Measurements from ENCODE around the gene SUMF2. TPM values are rescaled to one million over a fixed set of nuclear protein-coding genes. Genes with fewer than 3 reads are reported as not detected.
A peak's percentile ranks its signal among the peaks of the same experiment; 100 is the strongest.
"Not testable (repeated sequence)": the region's sequence is repeated elsewhere in the genome, so short reads cannot be mapped to it uniquely, and the experiment has no call there.

Gene SUMF2
- total and polyA plus RNA-seq, 4 donors: 92.1 to 147 (median 128) TPM

- no peak overlapping the region for H3K9ac ChIP-seq (ENCODE audit: insufficient read depth in 1 of 2, low read length in 2 of 2)
- H3K36me3 ChIP-seq (ENCODE audit: control insufficient read depth in 4 of 4, insufficient read depth in 4 of 4, low read length in 4 of 4): peaks cover 19 to 35% (median 22%) of the 10 kb centered on the region in 4 donors
Observed at GRCh38 chr7:56053379-56053778, 10.7 kb upstream of the SUMF2 start.

GRCh38 chr7:56053993-56054392 lies 10.1 kb upstream of the SUMF2 start:
- Histone ChIP-seq H3K36me3 (ENCODE audit: control insufficient read depth in 4 of 4, insufficient read depth in 4 of 4, low read length in 4 of 4) (peaks cover 19 to 37% (median 26%) of the 10 kb centered on the region in 4 donors), H3K27me3 (ENCODE audit: control insufficient read depth in 3 of 3, insufficient read depth in 3 of 3, low read length in 2 of 3) (no peaks in the 10 kb centered on the region), H3K9ac (ENCODE audit: insufficient read depth in 1 of 2, low read length in 2 of 2) (no peak overlapping the region), H3K4me1 (ENCODE audit: control insufficient read depth in 5 of 5, insufficient read depth in 5 of 5, low read length in 5 of 5) (peaks cover 4 to 16% (median 7%) of the 10 kb centered on the region in 5 donors), H3K9me3 (ENCODE audit: control insufficient read depth in 4 of 4, insufficient read depth in 3 of 4, low read length in 3 of 4) (no peaks in the 10 kb centered on the region), H3K4me3 (no peak overlapping the region), H3K27ac (ENCODE audit: low read depth in 1 of 2, low read length in 1 of 2) (no peak overlapping the region)
- no peak for DNase-seq
- ATAC-seq (ENCODE audit: insufficient read depth, low FRiP score): no peak
- WGBS, 2 donors: 81 to 86% methylated on average over 2 of the region's 2 CpGs
- TF ChIP-seq CTCF (IDR thresholded peaks at IDR 0.05; ENCODE audit: control extremely low read depth, extremely low read depth): no peak

More at GRCh38 chr7:56053379-56053778, 10.7 kb upstream of the SUMF2 start:
- WGBS, 2 donors: 87% methylated on average over 9 of the region's 9 CpGs
- Histone ChIP-seq H3K27ac (ENCODE audit: low read depth in 1 of 2, low read length in 1 of 2) (no peak overlapping the region), H3K9me3 (ENCODE audit: control insufficient read depth in 4 of 4, insufficient read depth in 3 of 4, low read length in 3 of 4) (no peaks in the 10 kb centered on the region), H3K4me3 (no peak overlapping the region), H3K27me3 (ENCODE audit: control insufficient read depth in 3 of 3, insufficient read depth in 3 of 3, low read length in 2 of 3) (no peaks in the 10 kb centered on the region), H3K4me1 (ENCODE audit: control insufficient read depth in 5 of 5, insufficient read depth in 5 of 5, low read length in 5 of 5) (peaks cover 4 to 19% (median 7%) of the 10 kb centered on the region in 5 donors)
- no peak for TF ChIP-seq CTCF (IDR thresholded peaks at IDR 0.05; ENCODE audit: control extremely low read depth, extremely low read depth)
- DNase-seq: no peak
- ATAC-seq (ENCODE audit: insufficient read depth, low FRiP score): no peak

GRCh38 chr7:56062382-56062781 lies 1.7 kb upstream of the SUMF2 start:
- H3K27ac ChIP-seq (ENCODE audit: low read depth in 1 of 2, low read length in 1 of 2): peak overlapping the region in 1 of 2 donors; percentile 68
- no peak overlapping the region for H3K4me3 ChIP-seq
- H3K9ac ChIP-seq (ENCODE audit: insufficient read depth in 1 of 2, low read length in 2 of 2): no peak overlapping the region
- WGBS, 2 donors: 76 to 78% methylated on average over 2 of the region's 2 CpGs
- H3K36me3 ChIP-seq (ENCODE audit: control insufficient read depth in 4 of 4, insufficient read depth in 4 of 4, low read length in 4 of 4): peaks cover 17 to 31% (median 24%) of the 10 kb centered on the region in 4 donors
- no peak for DNase-seq
- no peak for TF ChIP-seq CTCF (IDR thresholded peaks at IDR 0.05; ENCODE audit: control extremely low read depth, extremely low read depth)
- peaks cover 0 to 9% (median 0%) of the 10 kb centered on the region in 5 donors for H3K4me1 ChIP-seq (ENCODE audit: control insufficient read depth in 5 of 5, insufficient read depth in 5 of 5, low read length in 5 of 5)
- H3K9me3 ChIP-seq (ENCODE audit: control insufficient read depth in 4 of 4, insufficient read depth in 3 of 4, low read length in 3 of 4): no peaks in the 10 kb centered on the region
- ATAC-seq (ENCODE audit: insufficient read depth, low FRiP score): no peak
- H3K27me3 ChIP-seq (ENCODE audit: control insufficient read depth in 3 of 3, insufficient read depth in 3 of 3, low read length in 2 of 3): no peaks in the 10 kb centered on the region

GRCh38 chr7:56063500-56063881 lies 595 bp upstream of the SUMF2 start:
- ATAC-seq (ENCODE audit: insufficient read depth, low FRiP score) (no peak), DNase-seq (no peak)
- H3K4me3 ChIP-seq: no peak overlapping the region
- 75 to 77% methylated on average over 7 of the region's 7 CpGs for WGBS, 2 donors
- H3K27me3 ChIP-seq (ENCODE audit: control insufficient read depth in 3 of 3, insufficient read depth in 3 of 3, low read length in 2 of 3): no peaks in the 10 kb centered on the region
- H3K4me1 ChIP-seq (ENCODE audit: control insufficient read depth in 5 of 5, insufficient read depth in 5 of 5, low read length in 5 of 5): peaks cover 0 to 9% (median 0%) of the 10 kb centered on the region in 5 donors
- no peak overlapping the region for H3K9ac ChIP-seq (ENCODE audit: insufficient read depth in 1 of 2, low read length in 2 of 2)
- no peaks in the 10 kb centered on the region for H3K9me3 ChIP-seq (ENCODE audit: control insufficient read depth in 4 of 4, insufficient read depth in 3 of 4, low read length in 3 of 4)
- H3K36me3 ChIP-seq (ENCODE audit: control insufficient read depth in 4 of 4, insufficient read depth in 4 of 4, low read length in 4 of 4): peaks cover 13 to 25% (median 20%) of the 10 kb centered on the region in 4 donors
- peak overlapping the region in 1 of 2 donors; percentile 94 for H3K27ac ChIP-seq (ENCODE audit: low read depth in 1 of 2, low read length in 1 of 2)
- TF ChIP-seq CTCF (IDR thresholded peaks at IDR 0.05; ENCODE audit: control extremely low read depth, extremely low read depth): no peak

- H3K9ac ChIP-seq (ENCODE audit: insufficient read depth in 1 of 2, low read length in 2 of 2); H3K27me3 ChIP-seq (ENCODE audit: control insufficient read depth in 3 of 3, insufficient read depth in 3 of 3, low read length in 2 of 3); H3K4me1 ChIP-seq (ENCODE audit: control insufficient read depth in 5 of 5, insufficient read depth in 5 of 5, low read length in 5 of 5); DNase-seq; H3K27ac ChIP-seq (ENCODE audit: low read depth in 1 of 2, low read length in 1 of 2); H3K9me3 ChIP-seq (ENCODE audit: control insufficient read depth in 4 of 4, insufficient read depth in 3 of 4, low read length in 3 of 4); H3K4me3 ChIP-seq; ATAC-seq (ENCODE audit: insufficient read depth, low FRiP score): not testable (repeated sequence)
- peaks cover 6 to 21% (median 10%) of the 10 kb centered on the region in 4 donors for H3K36me3 ChIP-seq (ENCODE audit: control insufficient read depth in 4 of 4, insufficient read depth in 4 of 4, low read length in 4 of 4)
- WGBS, 2 donors: 96 to 97% methylated on average over 13 of the region's 13 CpGs
Observed at GRCh38 chr7:56066376-56066775, 2.3 kb downstream of the SUMF2 start.

All from lung (tissue), 12 donors.